GM19463 (cell line): ENCODE measurements around the gene FNDC11.
"Not testable (repeated sequence)": the region's sequence is repeated elsewhere in the genome, so short reads cannot be mapped to it uniquely, and the experiment has no call there.

Source experiments
- ATAC-seq: cut with Tn5 transposase; IDR thresholded peaks from one replicate; pipeline ENCODE4 v1.9.1; 2021; ENCODE audit warnings: mild to moderate bottlenecking, moderate library complexity; ENCODE audit not compliant: unreplicated experiment

FNDC11 gene

GRCh38 chr20:63553933-63554290 is at the start of gene FNDC11:
Gene FNDC11, plus strand, starts transcription at chr20:63554159. Its CDS starts 1,505 bp downstream, at chr20:63555664.
- ATAC-seq, result peak; percentile 30

- no peak for ATAC-seq
These were observed 49.3 kb upstream of the FNDC11 start for GRCh38 chr20:63504642-63505041.

GRCh38 chr20:63505281-63505680 is 48.7 kb upstream of the FNDC11 start:
- ATAC-seq, result no peak

GRCh38 chr20:63505723-63506122 is 48.2 kb upstream of the FNDC11 start:
- no peak for ATAC-seq

- ATAC-seq, result no peak
These were observed 46.7 kb upstream of the FNDC11 start for GRCh38 chr20:63507083-63507743.

- ATAC-seq, result no peak
These were observed 45.7 kb upstream of the FNDC11 start for GRCh38 chr20:63508072-63508768.

GRCh38 chr20:63509088-63509564 is 44.8 kb upstream of the FNDC11 start:
- ATAC-seq, result no peak

GRCh38 chr20:63513207-63513606 is 40.8 kb upstream of the FNDC11 start:
- ATAC-seq, result no peak

GRCh38 chr20:63514520-63514919 is 39.4 kb upstream of the FNDC11 start:
- ATAC-seq, result not testable (repeated sequence)

- no peak for ATAC-seq
These were observed 36.3 kb upstream of the FNDC11 start for GRCh38 chr20:63517376-63518309.

GRCh38 chr20:63518351-63518861 is 35.6 kb upstream of the FNDC11 start:
- no peak for ATAC-seq

- ATAC-seq, result no peak
These were observed 34.9 kb upstream of the FNDC11 start for GRCh38 chr20:63518946-63519667.

- peak; percentile 43 for ATAC-seq
These were observed 34.1 kb upstream of the FNDC11 start for GRCh38 chr20:63519668-63520503.

- peak; percentile 62 for ATAC-seq
These were observed 33.4 kb upstream of the FNDC11 start, which contains the start of gene PPDPF for GRCh38 chr20:63520504-63520933. Gene PPDPF, plus strand, starts transcription at chr20:63520765. Its CDS starts 544 bp downstream, at chr20:63521309.

- ATAC-seq, result peak; percentile 53
These were observed 32.9 kb upstream of the FNDC11 start for GRCh38 chr20:63520934-63521601.

GRCh38 chr20:63521602-63522001 is 32.4 kb upstream of the FNDC11 start:
- no peak for ATAC-seq

GRCh38 chr20:63522091-63522868 is 31.7 kb upstream of the FNDC11 start:
- ATAC-seq, result no peak

- no peak for ATAC-seq
These were observed 30.9 kb upstream of the FNDC11 start for GRCh38 chr20:63522981-63523611.
